Measurements from ENCODE around the gene PAMR1.

Gene PAMR1

DNA sequence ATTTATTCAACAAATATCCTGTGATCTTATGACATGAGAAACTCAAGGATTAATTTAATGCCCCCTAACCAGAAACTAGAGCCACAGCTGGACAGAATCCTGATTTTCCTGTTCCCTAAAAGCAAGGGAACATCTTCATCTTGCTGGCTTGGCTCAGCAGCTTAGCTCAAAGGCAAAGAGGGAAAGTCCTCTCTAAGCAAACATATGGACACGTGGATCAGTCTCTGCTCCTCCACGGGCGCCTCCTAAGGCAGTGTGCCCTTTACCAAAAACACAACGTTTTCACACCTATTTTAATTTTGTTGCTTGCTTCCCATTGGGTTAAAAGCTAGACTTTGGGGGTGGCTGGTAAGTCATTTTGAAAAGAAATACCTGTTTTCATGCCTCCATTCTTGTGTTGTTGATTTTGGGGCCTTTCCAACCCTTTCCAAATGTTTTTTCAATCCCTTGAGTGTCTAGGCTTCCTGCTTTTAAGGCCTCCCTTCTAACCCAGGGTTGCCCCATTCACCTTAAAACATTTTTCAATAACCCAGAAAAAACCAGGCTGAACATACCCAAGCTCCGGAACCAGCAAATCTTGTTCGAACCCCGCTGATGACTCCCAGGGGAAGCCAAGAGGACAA is 121.5 kb downstream of the PAMR1 start:
- no peak for DNase-seq (ENCODE audit: low read depth)

DNA sequence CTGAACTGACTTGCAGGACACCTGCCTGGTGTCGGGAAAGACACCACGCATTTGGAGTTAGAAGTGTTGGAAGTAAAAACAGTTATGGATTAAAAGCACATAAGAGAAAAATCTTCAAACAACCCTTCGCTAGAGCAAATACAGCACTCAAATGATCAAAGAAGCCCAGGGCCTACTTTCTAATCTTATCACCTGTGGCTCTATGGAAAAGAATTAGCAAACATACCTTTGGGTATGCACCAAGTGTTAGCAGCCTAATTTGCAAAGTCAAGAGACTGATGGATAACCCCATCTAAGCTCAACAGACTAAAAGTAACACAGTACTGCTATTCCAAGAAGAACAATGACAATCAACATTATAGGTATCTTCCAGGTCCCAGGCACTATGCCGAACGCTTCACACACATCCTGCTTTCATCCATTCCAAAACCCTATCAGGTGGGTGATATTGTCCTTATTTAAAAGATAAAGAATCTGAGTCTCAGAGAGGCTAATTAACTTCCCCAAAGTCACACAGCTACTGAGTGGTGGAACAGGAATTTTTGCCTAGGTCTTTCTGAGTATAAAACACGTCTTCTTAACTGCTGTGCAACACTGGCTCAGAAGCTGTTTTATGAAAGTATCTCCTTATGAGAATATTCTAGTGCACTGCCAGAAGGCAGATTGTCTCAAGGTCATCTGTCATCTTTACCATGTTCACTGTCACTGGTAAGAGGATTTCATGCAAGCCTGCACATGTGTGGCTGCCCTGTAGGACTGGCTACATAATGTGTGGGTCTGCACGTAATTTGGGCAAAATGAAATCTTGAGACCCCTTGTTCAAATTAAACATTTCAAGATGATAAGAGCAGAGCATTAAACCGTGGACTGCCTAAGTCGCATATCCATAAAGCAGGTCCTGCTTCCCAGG is 122.4 kb downstream of the PAMR1 start:
- DNase-seq (ENCODE audit: low read depth), result no peak

DNA sequence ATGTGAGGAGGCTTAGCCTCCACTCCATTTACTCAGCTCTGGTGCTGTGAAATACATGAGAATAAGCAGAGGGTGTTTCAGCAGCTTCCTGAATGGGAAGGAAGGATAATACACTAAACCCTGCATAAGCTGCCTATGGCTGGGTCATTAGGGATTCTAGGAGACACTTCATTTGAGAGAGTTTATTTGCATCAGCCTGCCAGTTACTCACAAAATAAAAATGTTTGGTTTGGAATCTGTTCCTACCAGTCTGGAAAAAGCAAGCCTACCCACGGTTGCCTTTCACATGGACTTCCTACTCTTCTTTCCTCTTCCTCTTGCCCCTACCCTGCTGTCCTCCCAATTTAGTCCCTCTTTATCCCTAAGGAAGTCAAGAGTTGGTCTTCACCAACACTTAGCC is 126.5 kb downstream of the PAMR1 start:
- DNase-seq (ENCODE audit: low read depth), result no peak

DNA sequence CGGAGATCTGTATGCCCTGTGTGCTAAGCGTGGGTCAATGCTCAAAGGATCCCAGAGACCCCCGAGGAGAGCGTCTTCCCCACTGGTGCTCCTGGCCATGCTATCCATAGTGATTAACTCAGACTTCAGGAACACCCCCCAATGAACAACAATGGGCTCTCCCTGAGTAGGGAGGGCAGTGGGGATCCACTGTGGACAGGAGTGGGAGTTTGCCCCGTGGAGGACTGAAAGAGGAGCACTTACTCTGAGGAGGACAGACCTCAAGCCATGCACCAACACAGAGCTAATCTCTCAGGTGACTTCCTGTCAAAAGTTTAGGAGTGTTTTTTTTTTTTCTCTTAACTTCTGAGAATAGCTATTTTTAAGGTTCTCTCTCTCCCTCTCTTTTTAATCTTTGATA is 130.5 kb downstream of the PAMR1 start:
- DNase-seq (ENCODE audit: low read depth), result no peak

DNA sequence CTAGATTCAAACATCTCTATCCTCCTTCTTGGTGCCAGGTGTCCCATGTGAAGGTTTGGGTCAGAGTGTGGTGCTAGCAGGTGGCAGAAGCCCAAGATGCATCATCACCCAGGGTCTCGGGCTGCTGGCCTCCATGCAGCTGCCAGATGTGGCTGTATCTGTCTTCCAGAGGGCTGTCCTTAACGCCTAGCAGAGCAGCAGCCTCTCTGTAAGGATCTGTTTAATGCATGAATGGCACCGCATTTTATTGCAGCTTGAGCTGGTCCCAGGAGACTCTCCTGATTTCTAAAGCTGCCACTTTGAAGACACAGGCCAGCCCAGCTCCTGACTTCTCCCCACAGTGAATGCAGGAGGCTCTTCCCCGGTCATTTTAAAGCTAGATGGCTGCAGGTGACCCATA is 132.3 kb downstream of the PAMR1 start:
- no peak for DNase-seq (ENCODE audit: low read depth)

DNA sequence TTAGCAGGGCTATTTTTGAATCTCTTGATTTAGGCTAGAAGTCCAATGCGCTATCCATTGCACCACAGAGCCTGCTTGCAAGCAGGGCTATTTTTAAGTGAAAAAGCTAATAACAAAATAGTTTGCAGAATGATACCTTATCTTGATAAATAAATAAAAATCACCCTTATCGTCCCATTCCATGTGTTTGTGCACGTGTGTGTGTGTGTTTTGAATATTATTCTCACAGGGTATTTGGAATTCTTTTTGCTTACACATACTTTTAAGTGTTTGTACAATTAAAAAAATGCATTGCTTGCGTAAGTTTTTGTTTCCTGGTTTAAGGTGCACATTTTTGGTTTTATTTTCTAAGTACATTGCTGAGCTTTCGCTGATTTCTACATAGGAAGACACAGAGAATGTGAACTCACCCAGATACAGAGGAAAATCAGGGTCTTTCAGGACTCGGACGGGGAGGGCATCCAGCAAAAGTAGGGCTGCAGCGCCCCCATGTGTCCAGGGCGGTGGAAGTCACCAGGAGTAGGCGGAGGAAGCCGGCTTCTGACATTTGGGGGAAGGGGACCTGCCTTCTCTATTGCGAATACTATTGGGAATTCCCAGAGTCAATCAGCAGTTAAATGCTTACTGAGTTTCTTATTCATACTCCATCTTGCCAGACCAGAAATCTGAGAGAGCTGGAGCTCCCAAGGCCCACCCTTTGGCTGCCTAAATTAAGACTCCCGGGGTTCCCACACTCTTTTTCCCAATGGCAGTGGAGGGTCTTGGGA is 133.3 kb downstream of the PAMR1 start:
- DNase-seq (ENCODE audit: low read depth), result peak; percentile 86

DNA sequence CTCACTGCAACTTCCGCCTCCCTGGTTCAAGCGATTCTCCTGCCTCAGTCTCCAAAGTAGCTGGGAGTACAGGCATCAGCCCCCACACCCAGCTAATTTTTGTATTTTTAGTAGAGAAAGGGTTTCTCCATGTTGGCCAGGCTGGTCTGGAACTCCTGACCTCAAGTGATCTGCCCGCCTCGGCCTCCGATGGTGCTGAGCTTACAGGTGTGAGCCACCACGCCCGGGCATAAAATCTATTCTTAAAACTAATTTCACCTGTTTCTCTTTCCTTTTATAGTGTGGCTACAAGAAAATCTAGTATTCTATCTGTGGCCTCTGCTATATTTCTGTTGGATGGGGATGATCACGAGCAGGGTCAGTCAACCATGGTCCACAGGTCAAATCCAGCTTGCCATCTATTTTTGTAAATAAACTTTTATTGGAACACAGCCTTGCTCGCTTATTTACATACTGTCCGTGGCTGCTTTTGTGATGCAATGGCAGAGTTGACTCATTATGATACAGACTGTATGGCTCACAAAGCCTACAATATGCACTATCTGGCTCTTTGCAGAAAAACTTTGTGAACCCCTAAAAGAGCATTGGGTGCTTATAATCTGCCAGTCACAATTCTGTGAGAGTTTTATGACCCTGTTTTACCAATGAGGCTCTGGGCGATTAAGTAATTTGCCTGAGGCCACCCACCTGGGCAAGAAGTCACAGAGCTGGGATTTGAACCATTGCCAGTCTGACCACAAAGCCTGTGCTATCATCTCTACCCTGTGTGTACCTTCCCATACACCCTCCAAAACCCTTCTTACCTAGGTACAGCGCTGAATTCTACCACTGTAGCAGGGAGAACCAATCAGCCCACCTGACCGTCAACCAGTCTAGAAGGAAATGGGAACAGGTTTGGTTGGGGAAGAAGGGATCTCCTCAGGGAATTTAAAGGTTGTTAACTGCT is 134.4 kb downstream of the PAMR1 start:
- DNase-seq (ENCODE audit: low read depth), result peak; percentile 35

DNA sequence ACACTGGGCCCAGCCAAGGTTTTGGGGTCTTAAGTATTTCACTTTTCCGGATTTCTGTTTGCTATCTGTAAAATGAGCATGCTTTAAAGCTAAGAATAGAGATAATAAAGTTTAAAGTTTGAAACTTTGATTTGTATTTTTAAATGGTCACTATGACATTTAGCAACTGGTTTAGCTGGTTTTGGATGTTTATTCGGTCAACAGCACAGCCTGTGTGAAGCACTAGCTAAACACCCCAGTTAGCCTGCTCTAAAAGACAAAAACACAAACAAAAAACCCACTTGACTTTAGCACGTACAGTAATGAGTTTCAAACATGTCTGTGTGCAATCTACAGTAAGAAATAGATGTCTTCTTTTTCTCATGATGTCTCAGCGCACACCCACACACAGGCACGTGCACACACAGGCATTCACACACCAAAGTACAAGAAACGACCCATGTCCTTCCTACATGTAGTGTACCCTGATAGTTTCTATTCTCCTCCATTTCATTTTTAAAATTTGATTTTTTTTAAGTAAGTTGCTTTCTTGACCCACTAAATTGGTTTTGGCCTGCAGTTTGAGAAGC is 135.4 kb downstream of the PAMR1 start:
- no peak for DNase-seq (ENCODE audit: low read depth)

DNA sequence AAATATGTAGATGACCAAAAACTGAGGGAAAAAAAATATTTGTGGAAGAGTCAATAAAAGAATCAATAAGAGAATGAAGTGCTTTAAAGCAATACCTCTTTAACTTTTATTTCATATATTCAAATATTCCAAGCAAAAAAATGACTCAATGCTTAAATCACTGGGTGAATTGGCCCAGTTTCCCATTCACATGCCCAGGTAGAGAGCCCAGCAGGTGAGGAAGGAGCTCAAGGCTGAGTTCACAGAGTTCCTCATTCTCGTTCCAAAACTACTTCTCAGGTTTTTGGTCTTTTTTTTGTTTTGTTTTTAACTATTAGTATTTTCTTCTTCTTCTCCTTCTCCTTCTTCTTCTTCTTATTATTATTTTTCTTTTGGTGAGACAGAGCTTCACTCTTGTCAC is 136.3 kb downstream of the PAMR1 start:
- DNase-seq (ENCODE audit: low read depth), result no peak

DNA sequence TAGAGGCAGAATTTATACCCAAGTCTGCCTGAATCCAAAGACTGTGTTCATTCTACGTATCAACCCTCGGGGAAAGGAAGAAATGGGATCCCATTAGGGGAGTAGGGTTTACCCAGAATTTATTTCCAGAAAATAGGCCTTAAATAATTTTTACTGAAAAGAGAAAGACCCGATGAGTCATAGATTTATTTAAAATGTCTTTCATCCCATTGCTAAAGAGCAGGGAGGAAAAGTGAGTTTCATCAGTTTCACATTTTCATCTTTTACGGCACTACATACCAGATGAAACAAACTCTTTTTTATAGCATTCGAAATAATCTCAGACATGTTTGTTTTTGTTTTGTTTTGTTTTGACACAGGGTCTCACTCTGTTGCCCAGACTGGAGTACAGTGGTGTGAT is 137.4 kb downstream of the PAMR1 start:
- DNase-seq (ENCODE audit: low read depth), result no peak

DNA sequence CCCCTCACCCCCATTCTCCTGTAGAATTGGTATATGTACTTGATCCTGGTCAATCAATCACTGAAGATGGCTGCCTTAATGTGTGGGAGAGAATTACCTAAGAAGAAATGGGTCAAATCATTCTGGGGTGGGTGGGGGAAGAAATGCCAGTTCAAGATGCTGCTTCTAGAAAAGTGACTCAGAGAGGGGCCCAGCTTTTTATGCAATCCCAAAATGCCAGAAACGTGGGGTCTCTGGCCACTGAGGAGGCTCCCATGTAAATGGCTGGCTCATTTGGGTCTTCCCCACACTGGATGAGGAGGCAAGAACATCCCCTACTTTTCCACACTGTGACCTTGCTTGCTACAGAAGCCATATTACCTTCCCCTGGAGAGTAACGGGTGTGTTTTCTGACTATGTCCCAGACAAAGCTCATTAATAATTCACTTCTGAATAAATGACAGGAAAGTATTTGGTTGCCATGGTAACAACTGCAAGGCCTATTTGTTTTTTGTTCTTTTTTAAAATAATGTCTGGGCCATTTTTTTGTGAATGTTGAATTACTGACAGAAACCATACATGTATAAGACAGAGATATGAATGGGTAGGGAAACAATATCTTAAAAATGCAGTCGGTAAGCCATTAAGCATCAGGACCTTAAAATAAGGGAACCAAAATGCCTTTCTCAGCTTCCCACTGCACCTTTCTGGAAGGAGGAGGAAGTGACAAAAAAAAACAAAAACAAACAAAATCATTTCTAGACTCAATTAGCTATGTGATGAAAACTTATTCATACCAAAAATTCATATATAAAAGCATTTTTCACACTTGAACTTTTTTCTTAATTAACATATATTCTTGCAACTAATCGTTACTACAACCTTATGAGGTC is 138.1 kb downstream of the PAMR1 start:
- DNase-seq (ENCODE audit: low read depth), result no peak

DNA sequence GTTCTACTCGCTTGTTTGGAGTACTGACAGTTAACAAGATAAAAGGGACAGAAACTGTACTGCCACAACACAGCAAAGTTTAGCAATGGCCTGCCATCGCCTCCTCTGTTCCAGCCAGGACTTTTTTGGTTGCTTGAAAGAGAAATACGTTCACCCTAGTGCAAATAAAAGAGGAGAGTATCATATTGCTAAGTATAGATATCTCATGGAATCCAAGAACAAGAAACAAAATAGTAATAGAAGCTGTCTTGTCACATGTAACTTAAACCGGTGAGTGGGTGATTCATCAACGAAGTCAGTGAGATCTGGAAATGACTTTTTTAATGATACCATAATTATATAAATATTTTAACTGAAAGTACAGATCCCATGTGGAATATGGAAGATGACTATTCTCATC is 141.5 kb downstream of the PAMR1 start:
- DNase-seq (ENCODE audit: low read depth), result no peak

Data from stimulated activated CD4-positive, alpha-beta T cell treated with anti-CD3 and anti-CD28 coated beads, Interleukin-2, amount 100 ng/mL, for 4 hours (primary cell).